NCI-H526 (cell line): ENCODE data around the gene USP20.
"Not testable (repeated sequence)": the region's sequence is repeated elsewhere in the genome, so short reads cannot be mapped to it uniquely, and the experiment has no call there.

ENCODE experiments used
- DNase-seq, 2 experiments: peaks; one replicate each; lab custom pipeline; 2025; lab: John Stamatoyannopoulos, UW

USP20 gene

DNA sequence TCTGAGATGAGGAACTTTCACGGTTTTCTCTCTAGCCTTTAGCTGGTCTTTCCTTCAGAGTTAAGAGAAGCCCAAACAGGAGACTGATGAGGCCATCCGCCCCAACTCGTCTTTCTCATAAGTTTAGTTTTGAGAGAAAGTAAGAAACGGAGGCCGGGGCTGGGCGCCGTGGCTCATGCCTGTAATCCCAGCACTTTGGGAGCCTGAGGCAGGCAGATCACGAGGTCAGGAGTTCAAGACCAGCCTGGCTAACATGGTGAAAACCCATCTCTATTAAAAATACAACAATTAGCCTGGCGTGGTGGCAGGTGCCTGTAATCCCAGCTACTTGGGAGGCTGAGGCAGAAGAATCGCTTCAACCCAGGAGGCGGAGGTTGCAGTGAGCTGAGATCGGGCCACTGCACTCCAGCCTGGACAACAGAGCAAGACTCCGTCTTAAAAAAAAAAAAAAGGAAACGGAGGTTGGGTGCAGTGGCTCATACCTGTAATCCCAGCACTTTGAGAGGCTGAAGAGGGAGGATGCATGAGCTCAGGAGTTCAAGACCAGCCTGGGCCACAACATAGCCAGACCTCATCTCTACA is 55.6 kb downstream of the USP20 start:
- not testable (repeated sequence) for DNase-seq

DNA sequence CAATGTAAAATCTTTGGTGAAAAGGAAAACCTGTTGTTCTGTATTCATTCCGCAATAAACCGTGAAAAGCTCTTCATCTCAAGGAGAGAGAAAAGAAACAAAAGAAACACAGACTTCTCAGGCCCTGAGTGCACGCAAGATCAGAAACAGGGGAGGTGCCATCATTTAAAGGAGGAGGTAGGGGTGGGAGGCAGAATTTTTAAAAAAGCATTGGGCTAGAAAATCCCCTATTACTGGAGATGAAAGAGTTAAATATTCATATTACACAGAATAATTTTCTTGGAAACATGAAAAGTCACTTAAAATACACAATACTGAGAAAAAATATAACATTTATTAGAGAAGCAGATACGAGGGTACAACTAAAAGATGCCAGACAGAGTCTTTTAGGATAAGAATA is 56.3 kb downstream of the USP20 start:
- DNase-seq: no peak

GRCh38 chr9:129894120-129894823 is 59.0 kb downstream of the USP20 start:
- peak; percentile 4 to 58 for DNase-seq

DNA sequence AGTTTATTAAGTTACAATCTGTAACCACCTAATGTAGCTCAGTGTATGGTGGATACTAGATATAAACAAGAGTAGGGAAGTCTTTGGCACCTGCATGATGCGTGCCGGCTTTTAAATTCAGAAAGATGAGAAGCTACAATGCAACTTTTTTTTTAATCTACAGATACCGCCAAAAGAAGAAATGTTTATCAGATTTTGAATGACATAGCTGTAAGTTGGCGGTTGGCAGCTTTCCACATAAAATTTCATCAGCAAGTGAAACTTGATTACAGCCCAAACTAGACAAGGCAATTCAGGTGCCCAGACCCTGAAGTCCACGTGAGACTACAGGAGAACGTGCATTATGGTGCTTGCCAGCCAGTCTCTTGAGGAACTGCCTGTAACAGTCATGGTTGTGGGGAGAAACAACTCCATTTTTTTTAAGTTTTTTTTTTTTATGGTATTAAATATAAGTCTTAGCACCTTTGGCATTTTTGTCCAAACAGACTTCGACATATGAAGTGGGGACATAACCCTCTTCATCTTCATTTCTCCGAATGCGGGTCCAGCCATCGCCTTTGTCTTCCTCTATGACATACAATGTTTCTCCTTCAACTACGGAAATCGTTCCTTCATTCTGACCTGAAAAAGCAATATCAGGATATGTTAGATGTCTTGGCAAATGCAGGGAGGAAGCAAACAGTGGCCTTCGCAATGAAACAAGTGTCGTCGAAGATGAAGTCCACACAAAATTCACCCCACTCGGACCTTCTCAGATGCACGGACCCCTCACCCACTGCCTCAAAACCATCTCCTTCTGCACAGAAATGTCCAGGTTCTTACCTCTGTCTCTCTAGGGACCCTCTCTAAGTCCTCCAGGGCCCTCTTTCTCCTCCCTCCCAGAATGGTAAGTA is 60.4 kb downstream of the USP20 start:
- no peak for DNase-seq

DNA sequence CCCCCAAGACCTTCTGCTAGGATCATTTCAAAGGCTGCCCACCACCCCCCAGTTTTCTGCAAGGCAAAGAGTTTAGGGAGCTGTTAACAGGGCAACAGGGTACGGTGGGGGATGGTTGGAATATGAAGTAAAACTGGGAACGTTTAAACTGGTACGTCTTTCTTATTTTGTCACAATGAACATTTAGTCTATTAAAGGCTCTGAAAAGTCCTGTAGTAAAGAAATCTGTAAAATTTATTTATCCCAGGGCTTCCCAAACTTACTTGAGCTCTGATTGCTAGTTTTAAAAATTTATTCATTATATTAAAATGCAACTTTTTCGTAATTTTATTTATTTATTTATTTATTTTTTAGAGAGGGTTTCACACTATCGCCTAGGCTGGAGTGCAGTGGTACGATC is 62.0 kb downstream of the USP20 start:
- no peak for DNase-seq

DNA sequence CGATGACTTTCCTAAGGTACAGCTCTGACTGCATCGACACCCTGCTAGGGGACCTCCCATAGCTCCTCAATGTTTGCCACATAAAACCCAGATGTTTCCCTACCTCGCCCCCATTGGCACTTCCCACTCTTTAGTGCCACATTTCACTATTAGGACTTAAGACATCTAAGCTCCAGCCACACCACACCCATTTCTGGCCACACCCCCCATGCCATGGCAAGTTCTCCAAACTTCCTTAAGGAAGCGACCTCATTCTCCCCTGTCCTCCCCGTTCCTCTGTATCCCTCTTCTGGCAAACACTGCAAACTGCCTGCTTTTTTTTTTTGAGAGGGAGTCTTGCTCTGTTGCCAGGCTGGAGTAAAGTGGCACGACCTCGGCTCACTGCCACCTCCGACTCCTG is 62.9 kb downstream of the USP20 start:
- DNase-seq: no peak

DNA sequence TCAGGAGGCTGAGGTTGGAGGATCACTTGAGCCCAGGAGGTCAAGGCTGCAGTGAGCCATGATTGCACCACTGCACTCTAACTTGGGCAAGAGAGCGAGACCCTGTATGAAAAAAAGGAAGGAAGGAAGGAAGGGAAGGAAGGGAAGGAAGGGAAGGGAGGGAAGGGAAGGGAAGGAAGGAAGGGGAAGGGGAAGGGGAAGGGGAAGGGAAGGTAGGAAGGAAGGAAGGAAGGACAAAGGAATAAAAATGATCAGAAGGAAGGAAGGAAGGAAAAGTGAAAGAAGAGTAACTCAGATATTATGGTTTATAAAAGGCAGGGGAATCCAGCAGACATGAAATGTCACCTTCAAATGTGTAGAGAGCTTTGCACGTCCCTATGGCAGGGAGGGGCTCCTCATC is 64.4 kb downstream of the USP20 start:
- DNase-seq: no peak

DNA sequence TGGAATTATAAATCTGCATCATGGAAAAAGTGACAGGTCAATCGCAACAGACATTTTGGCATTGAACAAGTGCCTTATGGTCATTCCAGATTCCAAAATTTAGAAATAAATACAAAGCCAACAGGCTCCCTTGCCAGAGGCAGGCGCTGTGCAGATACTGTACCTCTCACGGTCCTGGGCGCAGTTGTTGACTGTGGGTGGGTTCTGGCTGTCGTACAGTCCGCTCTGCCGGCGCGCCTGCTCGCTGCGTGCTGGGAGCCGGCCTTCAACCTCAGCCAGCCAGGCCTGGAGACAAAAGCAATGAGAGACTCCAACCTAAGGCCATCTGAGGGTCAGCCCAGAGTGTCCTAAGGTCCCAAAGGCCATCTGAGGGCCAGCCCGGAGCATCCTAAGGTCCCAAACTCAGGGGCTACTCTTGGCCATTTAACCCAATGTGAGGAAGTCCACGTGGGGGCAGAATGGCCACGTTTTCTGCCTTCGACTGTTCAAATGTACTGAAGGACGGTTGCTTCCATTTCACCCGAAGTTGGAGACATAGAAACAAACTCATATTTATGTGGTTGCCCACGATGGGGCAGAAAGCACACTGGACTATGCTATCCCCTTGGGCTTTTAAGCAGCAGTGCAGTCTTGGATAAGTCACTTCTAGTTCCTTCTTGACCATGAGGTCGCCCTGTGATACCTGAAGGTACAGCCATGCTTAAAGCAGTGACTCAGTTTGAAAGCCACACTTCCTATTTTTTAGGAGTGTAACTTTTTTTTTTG is 65.2 kb downstream of the USP20 start:
- no peak for DNase-seq

GRCh38 chr9:129901993-129902739 is 66.9 kb downstream of the USP20 start:
- DNase-seq: no peak

- DNase-seq: no peak
Observed at GRCh38 chr9:129902740-129903134, 67.5 kb downstream of the USP20 start.

- no peak for DNase-seq
Observed at GRCh38 chr9:129904734-129905133, 69.5 kb downstream of the USP20 start.

DNA sequence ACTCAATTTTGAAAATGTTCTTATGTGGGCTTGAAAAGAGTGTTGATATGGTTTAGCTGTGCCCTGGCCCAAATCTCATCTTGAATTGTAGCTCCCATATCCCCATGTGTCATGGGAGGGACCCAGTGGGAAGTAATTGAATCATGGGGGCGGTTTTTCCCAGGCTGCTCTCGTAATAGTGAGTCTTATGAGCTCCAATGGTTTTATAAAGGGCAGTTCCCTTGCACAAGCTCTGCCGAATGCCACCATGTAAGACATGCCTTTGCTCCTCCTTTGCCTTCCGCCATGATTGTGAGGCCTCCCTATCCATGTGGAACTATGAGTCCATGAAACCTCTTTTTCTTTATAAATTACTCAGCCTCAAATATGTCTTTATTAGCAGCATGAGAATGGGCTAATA is 71.0 kb downstream of the USP20 start:
- DNase-seq: no peak

DNA sequence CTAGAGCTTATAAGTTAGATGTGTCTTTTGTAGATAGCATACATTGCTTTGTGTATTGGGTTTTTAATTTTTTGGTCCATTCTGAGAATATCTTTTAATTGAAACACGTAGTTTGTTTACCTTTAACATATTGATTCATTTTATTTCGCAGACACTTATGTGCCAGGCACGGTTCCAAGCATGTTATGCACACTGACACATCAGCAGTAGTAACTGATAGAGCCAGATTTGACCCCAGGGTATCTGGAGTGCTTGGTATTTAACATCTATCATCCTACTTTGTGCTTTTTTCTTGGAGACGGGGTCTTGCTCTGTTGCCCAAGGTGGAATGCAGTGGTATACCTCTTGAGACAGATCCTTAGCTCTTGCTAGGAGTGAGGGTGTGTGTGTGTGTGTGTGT is 71.9 kb downstream of the USP20 start:
- no peak for DNase-seq

GRCh38 chr9:129908906-129909305 is 73.6 kb downstream of the USP20 start:
- DNase-seq: no peak

DNA sequence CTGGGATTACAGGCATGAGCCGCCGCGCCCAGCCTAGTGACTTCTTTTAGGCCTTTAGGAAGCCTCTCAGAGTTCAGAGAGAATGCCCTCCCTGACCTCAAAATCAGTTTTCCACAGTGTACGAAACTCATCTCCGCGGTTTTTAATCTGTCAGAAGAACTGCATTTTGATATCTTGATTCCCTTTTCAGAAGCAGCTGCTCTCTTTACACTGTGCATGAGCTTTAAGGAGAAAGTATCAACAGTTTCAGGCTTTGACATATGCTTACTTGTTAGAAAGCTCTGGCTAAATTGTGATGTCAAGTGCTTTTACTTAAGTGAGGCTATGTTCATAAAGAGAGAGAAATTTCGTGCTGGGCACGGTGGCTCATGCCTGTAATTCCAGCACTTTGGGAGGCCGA is 74.6 kb downstream of the USP20 start:
- DNase-seq: no peak

- no peak for DNase-seq
Observed at GRCh38 chr9:129910628-129911567, 75.6 kb downstream of the USP20 start.

GRCh38 chr9:129914051-129914450 is 78.8 kb downstream of the USP20 start:
- DNase-seq: no peak

GRCh38 chr9:129916707-129917106 is 81.4 kb downstream of the USP20 start:
- DNase-seq: no peak

GRCh38 chr9:129918296-129918950 is 83.2 kb downstream of the USP20 start:
- DNase-seq: no peak

DNA sequence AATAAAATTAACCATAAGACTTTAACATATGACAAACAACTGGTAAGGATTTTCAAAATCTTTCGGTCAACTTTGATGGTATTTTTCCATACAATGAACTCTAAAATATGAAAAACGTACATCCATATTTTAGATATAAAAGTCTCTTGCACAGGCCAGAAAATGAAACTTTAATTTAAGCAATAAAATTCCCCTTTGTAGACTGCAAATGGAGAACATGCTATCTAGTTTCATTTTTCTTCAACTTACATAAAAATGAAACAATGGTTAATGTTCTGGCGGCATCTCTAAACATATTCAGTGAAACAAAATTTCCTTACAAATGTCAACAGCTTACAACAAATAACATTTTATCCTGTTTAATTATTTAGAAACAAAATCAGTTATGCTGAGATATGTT is 84.0 kb downstream of the USP20 start:
- DNase-seq: no peak
